Fibroblast of skin of scalp (primary cell): ENCODE results near the gene LY86.
"Not testable (repeated sequence)": the region's sequence is repeated elsewhere in the genome, so short reads cannot be mapped to it uniquely, and the experiment has no call there.

ENCODE experiments used
- DNase-seq: peaks from one replicate; pipeline ENCODE4 v3.0.0-alpha.2; 2013

The LY86 gene

GRCh38 chr6:6654599-6655575 lies 66.4 kb downstream of the LY86 start:
- DNase-seq, result peak; percentile 80

GRCh38 chr6:6655805-6656251 lies 67.3 kb downstream of the LY86 start:
- peak; percentile 32 for DNase-seq

- DNase-seq, result no peak
Observed at GRCh38 chr6:6656287-6656686, 67.8 kb downstream of the LY86 start.

GRCh38 chr6:6657085-6657819 lies 68.7 kb downstream of the LY86 start:
- DNase-seq, result no peak

GRCh38 chr6:6657820-6658217 lies 69.3 kb downstream of the LY86 start:
- no peak for DNase-seq

- DNase-seq, result no peak
Observed at GRCh38 chr6:6659600-6660327, 71.2 kb downstream of the LY86 start.

GRCh38 chr6:6660339-6661045 lies 72.0 kb downstream of the LY86 start:
- DNase-seq, result no peak

GRCh38 chr6:6661191-6661590 lies 72.7 kb downstream of the LY86 start:
- DNase-seq, result no peak

- DNase-seq, result peak; percentile 21
Observed at GRCh38 chr6:6661684-6662083, 73.2 kb downstream of the LY86 start.

- DNase-seq, result no peak
Observed at GRCh38 chr6:6663421-6664135, 75.1 kb downstream of the LY86 start.

- no peak for DNase-seq
Observed at GRCh38 chr6:6665555-6666243, 77.2 kb downstream of the LY86 start.

- DNase-seq, result not testable (repeated sequence)
Observed at GRCh38 chr6:6670150-6670549, 81.6 kb downstream of the LY86 start.

GRCh38 chr6:6674872-6675271 lies 86.4 kb downstream of the LY86 start:
- no peak for DNase-seq

- peak; percentile 75 for DNase-seq
Observed at GRCh38 chr6:6676910-6677441, 88.5 kb downstream of the LY86 start.

- no peak for DNase-seq
Observed at GRCh38 chr6:6678185-6678671, 89.7 kb downstream of the LY86 start.

GRCh38 chr6:6678811-6679210 lies 90.3 kb downstream of the LY86 start:
- no peak for DNase-seq

GRCh38 chr6:6679633-6680032 lies 91.1 kb downstream of the LY86 start:
- DNase-seq, result no peak

GRCh38 chr6:6680526-6680925 lies 92.0 kb downstream of the LY86 start:
- DNase-seq, result peak; percentile 78

- no peak for DNase-seq
Observed at GRCh38 chr6:6681075-6681849, 92.7 kb downstream of the LY86 start.

GRCh38 chr6:6682225-6682624 lies 93.7 kb downstream of the LY86 start:
- DNase-seq, result no peak
